Mesendoderm (in vitro differentiated cells): ENCODE measurements around the gene WDSUB1.

Source experiments
- DNase-seq: peaks from one replicate; pipeline ENCODE4 v3.0.0; 2013
- H2AK5ac ChIP-seq: 2 replicates; pipeline ENCODE4 v1.6.1; 2013; ENCODE audit warnings: low read length, inconsistent platforms
- H2BK120ac ChIP-seq: 2 replicates; pipeline ENCODE4 v1.6.1; 2013; ENCODE audit warnings: low read depth, mild to moderate bottlenecking, low read length, moderate library complexity, mixed read lengths
- H2BK15ac ChIP-seq: replicated peaks from 2 replicates; pipeline ENCODE4 v1.6.1; 2013; ENCODE audit warnings: low read depth, mild to moderate bottlenecking, moderate library complexity
- H2BK5ac ChIP-seq: 2 replicates; pipeline ENCODE4 v1.6.1; 2013; ENCODE audit warnings: low read length, inconsistent platforms
- H3K18ac ChIP-seq: 2 replicates; pipeline ENCODE4 v1.6.1; 2013; ENCODE audit warnings: mild to moderate bottlenecking, low read length, mixed read lengths
- H3K23ac ChIP-seq: one replicate; pipeline ENCODE4 v1.6.1; 2013; ENCODE audit warnings: low read length
- H3K27ac ChIP-seq: 2 replicates; pipeline ENCODE4 v1.5.1; 2013; ENCODE audit warnings: low read depth, mild to moderate bottlenecking, inconsistent platforms, low read length, moderate library complexity
- H3K27me3 ChIP-seq: 2 replicates; pipeline ENCODE4 v1.6.1; 2013; ENCODE audit warnings: low read length, control low read depth, mild to moderate bottlenecking, inconsistent platforms; ENCODE audit not compliant: insufficient read depth, poor library complexity
- H3K36me3 ChIP-seq: 2 replicates; pipeline ENCODE4 v1.6.1; 2013; ENCODE audit warnings: low read length, inconsistent platforms; ENCODE audit not compliant: control insufficient read depth, insufficient read depth
- H3K4ac ChIP-seq: one replicate; pipeline ENCODE4 v1.6.1; 2013; ENCODE audit warnings: low read depth, mild to moderate bottlenecking, low read length, moderate library complexity
- H3K4me1 ChIP-seq: 2 replicates; pipeline ENCODE4 v1.6.1; 2013; ENCODE audit warnings: low read depth, low read length, inconsistent platforms; ENCODE audit not compliant: control insufficient read depth
- H3K4me2 ChIP-seq: 2 replicates; pipeline ENCODE4 v1.6.1; 2013; ENCODE audit warnings: low read length
- H3K4me3 ChIP-seq: 2 replicates; pipeline ENCODE4 v1.5.1; 2013; ENCODE audit warnings: mild to moderate bottlenecking, low read length
- H3K56ac ChIP-seq: one replicate; pipeline ENCODE4 v1.6.1; 2013; ENCODE audit warnings: low read length
- H3K79me1 ChIP-seq: 2 replicates; pipeline ENCODE4 v1.6.1; 2013; ENCODE audit warnings: low read length, inconsistent platforms
- H3K79me2 ChIP-seq: 2 replicates; pipeline ENCODE4 v1.6.1; 2013; ENCODE audit warnings: mild to moderate bottlenecking, low read length; ENCODE audit not compliant: control insufficient read depth, insufficient read depth
- H3K9ac ChIP-seq: 2 replicates; pipeline ENCODE4 v1.6.1; 2013; ENCODE audit warnings: low read length, inconsistent platforms
- H4K5ac ChIP-seq: one replicate; pipeline ENCODE4 v1.6.1; 2013; ENCODE audit warnings: low read length
- H4K8ac ChIP-seq: one replicate; pipeline ENCODE4 v1.6.1; 2013; ENCODE audit warnings: low read depth, mild to moderate bottlenecking, control low read depth, low read length, moderate library complexity
- WGBS: extraction: QIAGEN DNeasy Blood & Tissue Kit; methylation state at CpG from one replicate; pipeline ENCODE4 v1.1.7; 2013; ENCODE audit warnings: low lambda C conversion rate, missing lambda C conversion rate; ENCODE audit not compliant: insufficient coverage; ENCODE audit errors: extremely low coverage; 5-methylcytosine and 5-hydroxymethylcytosine counted together

WDSUB1 gene

GRCh38 chr2:159225025-159226016 lies 61.2 kb downstream of the WDSUB1 start:
- H3K18ac ChIP-seq = no peak overlapping the region
- no peak overlapping the region for H3K23ac ChIP-seq
- H3K9ac ChIP-seq = no peak overlapping the region
- WGBS = no CpG with 5 or more reads among the region's 26 CpGs
- H3K79me1 ChIP-seq = no peaks in the 10 kb centered on the region
- H3K79me2 ChIP-seq = no peaks in the 10 kb centered on the region
- H2BK5ac ChIP-seq = no peak overlapping the region
- H3K27me3 ChIP-seq = no peaks in the 10 kb centered on the region
- no peak overlapping the region for H3K27ac ChIP-seq
- no peak overlapping the region for H2BK15ac ChIP-seq
- H3K4me1 ChIP-seq = no peaks in the 10 kb centered on the region
- no peak overlapping the region for H4K8ac ChIP-seq
- no peak overlapping the region for H3K4me2 ChIP-seq
- DNase-seq = no peak
- no peak overlapping the region for H3K56ac ChIP-seq
- no peak overlapping the region for H2AK5ac ChIP-seq
- H4K5ac ChIP-seq = no peak overlapping the region
- no peaks in the 10 kb centered on the region for H3K36me3 ChIP-seq
- no peak overlapping the region for H3K4me3 ChIP-seq
- no peak overlapping the region for H3K4ac ChIP-seq
- H2BK120ac ChIP-seq = no peak overlapping the region

- Histone ChIP-seq H2AK5ac (no peak overlapping the region), H3K27me3 (no peaks in the 10 kb centered on the region), H3K79me1 (no peaks in the 10 kb centered on the region), H3K18ac (no peak overlapping the region), H3K9ac (no peak overlapping the region), H3K36me3 (no peaks in the 10 kb centered on the region), H3K4me3 (no peak overlapping the region), H3K79me2 (no peaks in the 10 kb centered on the region), H4K8ac (no peak overlapping the region), H3K23ac (no peak overlapping the region), H2BK5ac (no peak overlapping the region), H3K27ac (no peak overlapping the region), H3K56ac (no peak overlapping the region), H3K4me2 (no peak overlapping the region), H4K5ac (no peak overlapping the region), H2BK120ac (no peak overlapping the region), H3K4me1 (no peaks in the 10 kb centered on the region), H2BK15ac (no peak overlapping the region), H3K4ac (no peak overlapping the region)
- no CpG with 5 or more reads among the region's 17 CpGs for WGBS
- DNase-seq = no peak
These were observed 62.3 kb downstream of the WDSUB1 start for GRCh38 chr2:159224061-159224813.

- Histone ChIP-seq H3K4me3 (no peak overlapping the region), H2BK120ac (no peak overlapping the region), H3K56ac (no peak overlapping the region), H3K79me2 (no peaks in the 10 kb centered on the region), H3K4me2 (no peak overlapping the region), H2BK15ac (no peak overlapping the region), H3K79me1 (no peaks in the 10 kb centered on the region), H3K23ac (no peak overlapping the region), H3K4me1 (no peaks in the 10 kb centered on the region), H3K36me3 (no peaks in the 10 kb centered on the region), H4K8ac (no peak overlapping the region), H3K27ac (no peak overlapping the region), H3K4ac (no peak overlapping the region), H3K27me3 (no peaks in the 10 kb centered on the region), H2AK5ac (no peak overlapping the region), H4K5ac (no peak overlapping the region), H3K9ac (no peak overlapping the region), H2BK5ac (no peak overlapping the region), H3K18ac (no peak overlapping the region)
- no CpG with 5 or more reads among the region's 8 CpGs for WGBS
- no peak for DNase-seq
These were observed 67.0 kb downstream of the WDSUB1 start for GRCh38 chr2:159219394-159219998.

- H3K4ac ChIP-seq = no peak overlapping the region
- WGBS = no CpG with 5 or more reads among the region's 6 CpGs
- no peak for DNase-seq
- H3K79me2 ChIP-seq = no peaks in the 10 kb centered on the region
- H3K4me3 ChIP-seq = no peak overlapping the region
- H3K36me3 ChIP-seq = no peaks in the 10 kb centered on the region
- no peak overlapping the region for H2AK5ac ChIP-seq
- no peak overlapping the region for H2BK15ac ChIP-seq
- no peaks in the 10 kb centered on the region for H3K4me1 ChIP-seq
- H4K8ac ChIP-seq = no peak overlapping the region
- H3K27me3 ChIP-seq = no peaks in the 10 kb centered on the region
- no peak overlapping the region for H3K27ac ChIP-seq
- H3K18ac ChIP-seq = no peak overlapping the region
- no peak overlapping the region for H3K23ac ChIP-seq
- no peaks in the 10 kb centered on the region for H3K79me1 ChIP-seq
- H2BK5ac ChIP-seq = no peak overlapping the region
- no peak overlapping the region for H3K56ac ChIP-seq
- H3K9ac ChIP-seq = no peak overlapping the region
- H2BK120ac ChIP-seq = no peak overlapping the region
- H3K4me2 ChIP-seq = no peak overlapping the region
- H4K5ac ChIP-seq = no peak overlapping the region
These were observed 68.1 kb downstream of the WDSUB1 start for GRCh38 chr2:159218389-159218788.

GRCh38 chr2:159217676-159218075 lies 68.8 kb downstream of the WDSUB1 start:
- Histone ChIP-seq H4K8ac (no peak overlapping the region), H3K4me3 (no peak overlapping the region), H3K4me1 (no peaks in the 10 kb centered on the region), H2BK120ac (no peak overlapping the region), H3K56ac (no peak overlapping the region), H2BK5ac (no peak overlapping the region), H3K27me3 (no peaks in the 10 kb centered on the region), H3K9ac (no peak overlapping the region), H3K36me3 (no peaks in the 10 kb centered on the region), H3K23ac (no peak overlapping the region), H3K79me1 (no peaks in the 10 kb centered on the region), H2BK15ac (no peak overlapping the region), H3K79me2 (no peaks in the 10 kb centered on the region), H3K4ac (no peak overlapping the region), H2AK5ac (no peak overlapping the region), H4K5ac (no peak overlapping the region), H3K18ac (no peak overlapping the region), H3K27ac (no peak overlapping the region), H3K4me2 (no peak overlapping the region)
- DNase-seq = no peak
- no CpG with 5 or more reads among the region's 5 CpGs for WGBS
